Gastroesophageal sphincter (tissue), 4 donors: ENCODE data around the gene SLAMF8. TPM values are rescaled to one million over a fixed set of nuclear protein-coding genes. Genes with fewer than 3 reads are reported as not detected.

ENCODE experiments used
- ATAC-seq: fragments of 150-250 bp; one replicate; pipeline ENCODE4 v1.9.1; 2016; ENCODE audit warnings: mild to moderate bottlenecking, moderate library complexity
- H3K27ac ChIP-seq, 4 donors: fragments of 200-600 bp; sonication (generic) in 3 of 4; 1 replicate in 3 of 4; 2 replicates in 1 of 4; pipeline ENCODE4 v1.5.1; 2016 to 2019
- H3K27me3 ChIP-seq: fragments of 200-600 bp; sonication (generic); one replicate; pipeline ENCODE4 v1.5.1; 2019
- H3K36me3 ChIP-seq, 2 donors: fragments of 200-600 bp; sonication (generic); one replicate each; pipeline ENCODE4 v1.5.1; 2019; ENCODE audit warnings: control low read depth in 1 of 2
- H3K4me1 ChIP-seq, 3 donors: fragments of 200-600 bp; sonication (generic); 1 replicate in 2 of 3; 2 replicates in 1 of 3; pipeline ENCODE4 v1.5.1; 2016 to 2019; ENCODE audit warnings: control low read depth in 2 of 3
- H3K4me3 ChIP-seq, 2 donors: fragments of 200-600 bp; sonication (generic); one replicate each; pipeline ENCODE4 v1.5.1; 2019; ENCODE audit warnings: mild to moderate bottlenecking in 1 of 2, moderate library complexity in 1 of 2
- H3K9me3 ChIP-seq, 3 donors: fragments of 200-600 bp; sonication (generic); one replicate each; pipeline ENCODE4 v1.5.1; 2017 to 2019; ENCODE audit warnings: control low read depth in 2 of 3
- EP300 ChIP-seq: sonication (generic); formaldehyde crosslinking; IDR thresholded peaks from one replicate; pipeline ENCODE4 v1.6.1; 2017; ENCODE audit warnings: antibody characterized with exemption, mild to moderate bottlenecking
- POLR2A ChIP-seq, 2 donors: fragments of 450-650 bp; IDR thresholded peaks; one replicate each; pipeline ENCODE4 v1.6.1; 2017; ENCODE audit warnings: antibody characterized with exemption in 2 of 2, mild to moderate bottlenecking in 2 of 2, moderate library complexity in 1 of 2
- POLR2AphosphoS5 ChIP-seq: sonication (generic); formaldehyde crosslinking; IDR thresholded peaks from one replicate; pipeline ENCODE4 v1.6.1; 2017; ENCODE audit warnings: antibody characterized with exemption
- WGBS, 2 donors: methylation state at CpG; one replicate each; pipeline ENCODE4 v1.1.5; 2018; ENCODE audit warnings: low coverage in 1 of 2; 5-methylcytosine and 5-hydroxymethylcytosine counted together
- total RNA-seq, 4 donors: library from RNA; depleted of rRNA; stranded (reverse); fragments of >200 nt; gene quantifications; one replicate each; pipeline ENCODE4 v1.1.0, GENCODE V29; 2016
- TF ChIP-seq, protein P1 (sequence below), 4 experiments: fragments of 200-600 bp in 2 of 4; fragments of 450-650 bp in 2 of 4; sonication (generic) in 1 of 4; IDR thresholded peaks; one replicate each; pipeline ENCODE4 v1.5.1; 2017 to 2019; ENCODE audit warnings: antibody characterized with exemption in 4 of 4, mild to moderate bottlenecking in 2 of 4, moderate library complexity in 2 of 4

The SLAMF8 gene
- total RNA-seq, 4 donors from 2014 or later = 1.4 to 4.3 (median 4.2) TPM; not detected in 1

DNA sequence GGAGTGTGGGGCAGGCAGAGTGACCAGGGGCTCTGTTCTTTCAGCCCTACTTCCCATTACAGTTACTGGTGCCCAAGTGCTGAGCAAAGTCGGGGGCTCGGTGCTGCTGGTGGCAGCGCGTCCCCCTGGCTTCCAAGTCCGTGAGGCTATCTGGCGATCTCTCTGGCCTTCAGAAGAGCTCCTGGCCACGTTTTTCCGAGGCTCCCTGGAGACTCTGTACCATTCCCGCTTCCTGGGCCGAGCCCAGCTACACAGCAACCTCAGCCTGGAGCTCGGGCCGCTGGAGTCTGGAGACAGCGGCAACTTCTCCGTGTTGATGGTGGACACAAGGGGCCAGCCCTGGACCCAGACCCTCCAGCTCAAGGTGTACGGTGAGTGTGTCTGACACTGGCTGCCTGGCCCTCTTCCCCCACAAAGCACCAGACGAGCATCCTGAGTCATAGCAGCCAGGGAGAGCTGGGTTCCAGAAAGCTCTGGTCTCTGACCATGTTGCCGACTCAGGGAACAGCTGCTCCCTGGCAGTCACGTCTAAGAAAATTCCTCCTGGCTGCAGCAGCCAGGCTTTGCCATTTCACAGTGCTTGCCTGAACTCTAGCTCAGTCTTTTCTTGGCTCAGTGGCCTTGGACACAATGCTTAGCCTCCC is 3.3 kb downstream of the SLAMF8 start:
- peaks cover 3% of the 10 kb centered on the region for H3K27me3 ChIP-seq
- WGBS, 2 donors = 70% methylated on average over 4 of the region's 18 CpGs; no CpG with 5 or more reads in 1 of the 2 donors
- no peak for ATAC-seq
- H3K4me1 ChIP-seq = no peaks in the 10 kb centered on the region
- TF ChIP-seq POLR2AphosphoS5 = no peak
- TF ChIP-seq EP300 = no peak
- TF ChIP-seq, protein P1, sequence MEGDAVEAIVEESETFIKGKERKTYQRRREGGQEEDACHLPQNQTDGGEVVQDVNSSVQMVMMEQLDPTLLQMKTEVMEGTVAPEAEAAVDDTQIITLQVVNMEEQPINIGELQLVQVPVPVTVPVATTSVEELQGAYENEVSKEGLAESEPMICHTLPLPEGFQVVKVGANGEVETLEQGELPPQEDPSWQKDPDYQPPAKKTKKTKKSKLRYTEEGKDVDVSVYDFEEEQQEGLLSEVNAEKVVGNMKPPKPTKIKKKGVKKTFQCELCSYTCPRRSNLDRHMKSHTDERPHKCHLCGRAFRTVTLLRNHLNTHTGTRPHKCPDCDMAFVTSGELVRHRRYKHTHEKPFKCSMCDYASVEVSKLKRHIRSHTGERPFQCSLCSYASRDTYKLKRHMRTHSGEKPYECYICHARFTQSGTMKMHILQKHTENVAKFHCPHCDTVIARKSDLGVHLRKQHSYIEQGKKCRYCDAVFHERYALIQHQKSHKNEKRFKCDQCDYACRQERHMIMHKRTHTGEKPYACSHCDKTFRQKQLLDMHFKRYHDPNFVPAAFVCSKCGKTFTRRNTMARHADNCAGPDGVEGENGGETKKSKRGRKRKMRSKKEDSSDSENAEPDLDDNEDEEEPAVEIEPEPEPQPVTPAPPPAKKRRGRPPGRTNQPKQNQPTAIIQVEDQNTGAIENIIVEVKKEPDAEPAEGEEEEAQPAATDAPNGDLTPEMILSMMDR (IDR thresholded peaks at IDR 0.05) = no peak
- TF ChIP-seq POLR2A (IDR thresholded peaks at IDR 0.05) = no peak
- H3K4me3 ChIP-seq = no peak overlapping the region
- H3K36me3 ChIP-seq = peaks cover 0 to 4% of the 10 kb centered on the region in 2 donors
- no peak overlapping the region for H3K27ac ChIP-seq
- no peaks in the 10 kb centered on the region for H3K9me3 ChIP-seq

DNA sequence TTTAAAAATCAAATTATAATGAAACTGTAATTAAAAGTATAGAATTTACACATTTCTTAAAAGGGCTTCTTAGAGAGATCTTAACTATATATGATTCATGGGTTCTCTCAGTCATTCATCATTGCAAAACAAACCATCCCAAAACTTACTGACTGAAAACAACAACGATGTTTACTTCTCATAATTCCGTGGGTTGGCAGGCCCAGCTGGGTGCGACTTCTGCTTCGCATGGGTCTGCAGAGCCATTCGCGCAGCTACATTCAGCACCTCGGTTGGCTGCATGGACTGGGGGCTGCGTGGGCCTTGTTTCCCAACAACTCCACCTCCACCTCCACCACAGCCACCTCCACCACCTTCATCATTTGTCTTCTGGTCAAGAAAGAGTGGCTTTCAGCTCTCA is 4.0 kb downstream of the SLAMF8 start:
- Histone ChIP-seq H3K27ac (no peak overlapping the region), H3K9me3 (no peaks in the 10 kb centered on the region), H3K36me3 (peaks cover 0 to 12% of the 10 kb centered on the region in 2 donors), H3K4me3 (no peak overlapping the region), H3K4me1 (no peaks in the 10 kb centered on the region), H3K27me3 (no peaks in the 10 kb centered on the region)
- ATAC-seq = no peak
- 87 to 88% methylated on average over 7 of the region's 8 CpGs for WGBS, 2 donors
- TF ChIP-seq POLR2AphosphoS5 (no peak), POLR2A (IDR thresholded peaks at IDR 0.05) (no peak), EP300 (no peak)
- TF ChIP-seq, protein P1 (IDR thresholded peaks at IDR 0.05) = no peak

DNA sequence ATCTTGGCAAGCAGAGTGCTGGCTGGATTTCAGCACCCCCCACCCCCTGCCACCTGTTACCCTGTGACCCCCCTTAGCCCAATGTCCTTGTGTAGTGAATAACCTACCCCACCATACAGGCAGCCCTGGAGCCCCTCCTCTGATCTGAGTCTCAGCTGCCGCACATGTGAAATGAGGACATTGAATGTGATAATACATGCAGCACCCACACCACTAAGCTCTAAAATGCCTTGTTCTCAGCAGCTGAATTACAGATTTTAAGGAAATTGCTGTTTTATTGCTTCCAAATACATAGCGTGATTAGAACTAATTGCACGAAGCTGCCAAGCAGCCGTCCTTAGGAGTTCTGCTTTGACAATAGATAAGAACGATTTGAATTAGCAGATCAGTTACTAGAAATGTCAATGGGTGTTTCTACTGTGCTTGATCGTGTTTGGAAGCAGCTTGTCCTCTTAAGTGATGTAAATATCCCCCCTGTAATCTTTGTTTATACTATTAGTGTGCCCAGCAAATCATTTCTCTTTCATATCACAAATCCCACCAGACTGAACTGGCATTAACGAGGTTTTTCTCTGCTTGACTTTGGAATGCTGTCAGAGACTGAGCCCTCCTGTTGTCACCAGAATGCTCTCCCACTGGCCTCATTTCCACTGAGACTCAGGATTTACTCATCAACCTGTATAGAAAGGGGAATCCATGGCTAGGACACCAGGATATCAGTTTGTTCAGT is 4.9 kb downstream of the SLAMF8 start:
- Histone ChIP-seq H3K36me3 (peaks cover 0 to 20% of the 10 kb centered on the region in 2 donors), H3K9me3 (no peaks in the 10 kb centered on the region), H3K27ac (no peak overlapping the region), H3K27me3 (no peaks in the 10 kb centered on the region), H3K4me3 (no peak overlapping the region), H3K4me1 (no peaks in the 10 kb centered on the region)
- no peak for ATAC-seq
- TF ChIP-seq POLR2A (IDR thresholded peaks at IDR 0.05) = no peak
- no peak for TF ChIP-seq POLR2AphosphoS5
- TF ChIP-seq EP300 = no peak
- TF ChIP-seq, protein P1 (IDR thresholded peaks at IDR 0.05) = no peak
- WGBS, 2 donors = 37 to 41% methylated on average over 6 of the region's 7 CpGs

DNA sequence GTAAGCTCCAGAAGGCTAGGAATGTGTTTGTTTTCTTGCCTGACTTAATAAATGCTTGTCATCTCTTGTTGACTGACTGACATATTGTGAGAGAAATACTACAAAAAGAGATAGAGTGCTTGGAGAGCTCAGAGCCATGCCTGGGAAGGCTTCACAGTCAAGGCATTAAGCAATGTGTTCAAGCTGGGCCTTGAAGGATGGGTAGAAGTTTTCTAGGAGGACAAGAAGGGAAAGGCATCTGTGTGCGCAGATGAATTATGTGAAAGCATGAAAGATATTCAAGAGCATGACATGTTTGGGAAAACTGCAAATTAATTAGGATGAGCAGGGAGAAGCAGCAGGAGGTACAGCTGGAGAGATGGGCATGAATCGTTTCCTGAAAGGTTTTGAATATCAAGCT is 5.6 kb downstream of the SLAMF8 start:
- peaks cover 0 to 27% of the 10 kb centered on the region in 2 donors for H3K36me3 ChIP-seq
- WGBS, 2 donors = 80 to 86% methylated on average over 1 to 2 of the region's 2 CpGs
- no peak overlapping the region for H3K27ac ChIP-seq
- no peak overlapping the region for H3K4me3 ChIP-seq
- TF ChIP-seq, protein P1 (IDR thresholded peaks at IDR 0.05) = no peak
- TF ChIP-seq EP300 (no peak), POLR2A (IDR thresholded peaks at IDR 0.05) (no peak), POLR2AphosphoS5 (no peak)
- H3K9me3 ChIP-seq = no peaks in the 10 kb centered on the region
- no peaks in the 10 kb centered on the region for H3K27me3 ChIP-seq
- ATAC-seq = no peak
- H3K4me1 ChIP-seq = no peaks in the 10 kb centered on the region

DNA sequence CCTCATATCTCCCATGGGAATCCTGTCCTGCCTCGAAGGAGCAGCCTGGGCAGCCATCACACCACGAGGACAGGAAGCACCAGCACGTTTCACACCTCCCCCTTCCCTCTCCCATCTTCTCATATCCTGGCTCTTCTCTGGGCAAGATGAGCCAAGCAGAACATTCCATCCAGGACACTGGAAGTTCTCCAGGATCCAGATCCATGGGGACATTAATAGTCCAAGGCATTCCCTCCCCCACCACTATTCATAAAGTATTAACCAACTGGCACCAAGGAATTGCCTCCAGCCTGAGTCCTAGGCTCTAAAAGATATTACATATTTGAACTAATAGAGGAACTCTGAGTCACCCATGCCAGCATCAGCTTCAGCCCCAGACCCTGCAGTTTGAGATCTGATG is 8.7 kb downstream of the SLAMF8 start:
- Histone ChIP-seq H3K27me3 (no peaks in the 10 kb centered on the region), H3K36me3 (peaks cover 0 to 53% of the 10 kb centered on the region in 2 donors), H3K27ac (no peak overlapping the region), H3K4me1 (no peaks in the 10 kb centered on the region), H3K4me3 (no peak overlapping the region), H3K9me3 (no peaks in the 10 kb centered on the region)
- ATAC-seq = no peak
- WGBS, 2 donors = 45% methylated on average over 3 of the region's 3 CpGs; no CpG with 5 or more reads in 1 of the 2 donors
- no peak for TF ChIP-seq EP300
- no peak for TF ChIP-seq POLR2A (IDR thresholded peaks at IDR 0.05)
- TF ChIP-seq, protein P1 (IDR thresholded peaks at IDR 0.05) = no peak
- no peak for TF ChIP-seq POLR2AphosphoS5
